RWPE1 (cell line): ENCODE results near the gene SYNPO2.
"Not testable (repeated sequence)": the region's sequence is repeated elsewhere in the genome, so short reads cannot be mapped to it uniquely, and the experiment has no call there.

ENCODE experiments used
- CTCF ChIA-PET: fragments of 350-600 bp; sonication (Branson Sonifier 250); formaldehyde crosslinking; extraction: SDS; loops from one replicate; lab custom pipeline; 2021; lab: Yijun Ruan, JAX
- POLR2A ChIA-PET: fragments of 400-600 bp; formaldehyde crosslinking; extraction: SDS; loops from one replicate; lab custom pipeline; 2020; ENCODE audit warnings: antibody characterized with exemption; ENCODE audit not compliant: low non-redundant PET; lab: Yijun Ruan, JAX
- DNase-seq: peaks from one replicate; pipeline ENCODE4 v3.0.0; 2012; ENCODE audit warnings: low spot score
- H3K27ac ChIP-seq: fragments of 450-650 bp; 2 replicates; pipeline ENCODE4 v1.5.1; 2017
- CTCF ChIP-seq: fragments of 450-650 bp; conservative IDR thresholded peaks from 2 replicates; pipeline ENCODE4 v1.5.1; 2017; ENCODE audit warnings: low read depth, mild to moderate bottlenecking

The SYNPO2 gene

GRCh38 chr4:118994030-118994429, 105.4 kb downstream of the SYNPO2 start:
- ChIA-PET POLR2A (no interaction called here), CTCF (no interaction called here)

GRCh38 chr4:118995693-118996391, 107.2 kb downstream of the SYNPO2 start:
- CTCF ChIA-PET: interaction anchor here (0.6 kb wide), 1 partner anchor 69 kb away, joined by 3 read pairs; no protein-coding TSS in a partner anchor
- no peak for DNase-seq
- POLR2A ChIA-PET: interaction anchor here (0.6 kb wide), 1 partner anchor 76 kb away, joined by 4 read pairs; no protein-coding TSS in a partner anchor
- no peak for TF ChIP-seq CTCF
- no peak overlapping the region for H3K27ac ChIP-seq

More at GRCh38 chr4:118994030-118994429, 105.4 kb downstream of the SYNPO2 start:
- DNase-seq: no peak
- H3K27ac ChIP-seq: no peak overlapping the region
- no peak for TF ChIP-seq CTCF

GRCh38 chr4:118997601-118998000, 108.9 kb downstream of the SYNPO2 start:
- no peak for DNase-seq
- ChIA-PET CTCF (no interaction called here), POLR2A (no interaction called here)
- no peak overlapping the region for H3K27ac ChIP-seq
- TF ChIP-seq CTCF: no peak

GRCh38 chr4:118999919-119000318, 111.3 kb downstream of the SYNPO2 start:
- DNase-seq: no peak
- no peak for TF ChIP-seq CTCF
- POLR2A ChIA-PET: no interaction called here
- H3K27ac ChIP-seq: no peak overlapping the region
- CTCF ChIA-PET: no interaction called here

- no peak for TF ChIP-seq CTCF
- H3K27ac ChIP-seq: no peak overlapping the region
- ChIA-PET CTCF (no interaction called here), POLR2A (no interaction called here)
- no peak for DNase-seq
Measured at GRCh38 chr4:119000400-119000799, 111.7 kb downstream of the SYNPO2 start.

- ChIA-PET POLR2A (no interaction called here), CTCF (no interaction called here)
- TF ChIP-seq CTCF: no peak
- no peak for DNase-seq
- no peak overlapping the region for H3K27ac ChIP-seq
Measured at GRCh38 chr4:119002476-119002875, 113.8 kb downstream of the SYNPO2 start.

GRCh38 chr4:119003001-119003400, 114.3 kb downstream of the SYNPO2 start:
- POLR2A ChIA-PET, CTCF ChIA-PET, DNase-seq, H3K27ac ChIP-seq: not testable (repeated sequence)
